RWPE1 (cell line): ENCODE measurements around the gene DCN.

ENCODE experiments used
- CTCF ChIA-PET: fragments of 350-600 bp; sonication (Branson Sonifier 250); formaldehyde crosslinking; extraction: SDS; loops from one replicate; lab custom pipeline; 2021; lab: Yijun Ruan, JAX
- POLR2A ChIA-PET: fragments of 400-600 bp; formaldehyde crosslinking; extraction: SDS; loops from one replicate; lab custom pipeline; 2020; ENCODE audit warnings: antibody characterized with exemption; ENCODE audit not compliant: low non-redundant PET; lab: Yijun Ruan, JAX
- DNase-seq: peaks from one replicate; pipeline ENCODE4 v3.0.0; 2012; ENCODE audit warnings: low spot score
- H3K27ac ChIP-seq: fragments of 450-650 bp; 2 replicates; pipeline ENCODE4 v1.5.1; 2017
- CTCF ChIP-seq: fragments of 450-650 bp; conservative IDR thresholded peaks from 2 replicates; pipeline ENCODE4 v1.5.1; 2017; ENCODE audit warnings: low read depth, mild to moderate bottlenecking

Gene DCN

GRCh38 chr12:91140026-91140931 is 42.3 kb downstream of the DCN start:
- CTCF ChIA-PET, result interaction anchor here (0.8 kb wide), 1 partner anchor 156 kb away, joined by 3 read pairs; no protein-coding TSS in a partner anchor
- DNase-seq, result no peak
- no peak overlapping the region for H3K27ac ChIP-seq
- POLR2A ChIA-PET, result no interaction called here
- no peak for TF ChIP-seq CTCF

GRCh38 chr12:91139286-91139685 is 43.3 kb downstream of the DCN start:
- POLR2A ChIA-PET, result no interaction called here
- DNase-seq, result no peak
- TF ChIP-seq CTCF, result no peak
- CTCF ChIA-PET, result no interaction called here
- no peak overlapping the region for H3K27ac ChIP-seq

- TF ChIP-seq CTCF, result no peak
- ChIA-PET CTCF (interaction anchor here (1.2 kb wide), 1 partner anchor 19 kb away, joined by 3 read pairs; no protein-coding TSS in a partner anchor), POLR2A (no interaction called here)
- H3K27ac ChIP-seq, result no peak overlapping the region
- no peak for DNase-seq
These were observed 44.2 kb downstream of the DCN start for GRCh38 chr12:91138337-91138920.

GRCh38 chr12:91133871-91134270 is 48.7 kb downstream of the DCN start:
- no peak overlapping the region for H3K27ac ChIP-seq
- ChIA-PET POLR2A (no interaction called here), CTCF (no interaction called here)
- DNase-seq, result no peak
- TF ChIP-seq CTCF, result no peak

- no peak for DNase-seq
- ChIA-PET CTCF (no interaction called here), POLR2A (no interaction called here)
- TF ChIP-seq CTCF, result no peak
- no peak overlapping the region for H3K27ac ChIP-seq
These were observed 52.8 kb downstream of the DCN start for GRCh38 chr12:91129662-91130362.

GRCh38 chr12:91127751-91128150 is 54.9 kb downstream of the DCN start:
- ChIA-PET POLR2A (no interaction called here), CTCF (no interaction called here)
- no peak for TF ChIP-seq CTCF
- no peak overlapping the region for H3K27ac ChIP-seq
- DNase-seq, result peak; percentile 4
